Stimulated activated naive CD8-positive, alpha-beta T cell treated with anti-CD3 and anti-CD28 coated beads, Interleukin-15, Interleukin-2, amounts not matched to agents 100 U/mL and 50 U/mL, for 24 hours (primary cell): ENCODE results near the gene STK11IP.

Source experiments
- ATAC-seq: fragments of 150-1000 bp; cut with Tn5 transposase; one replicate; pipeline ENCODE4 v1.10.0; 2021
- DNase-seq: peaks from one replicate; pipeline ENCODE4 v3.0.0; 2021

The STK11IP gene

DNA sequence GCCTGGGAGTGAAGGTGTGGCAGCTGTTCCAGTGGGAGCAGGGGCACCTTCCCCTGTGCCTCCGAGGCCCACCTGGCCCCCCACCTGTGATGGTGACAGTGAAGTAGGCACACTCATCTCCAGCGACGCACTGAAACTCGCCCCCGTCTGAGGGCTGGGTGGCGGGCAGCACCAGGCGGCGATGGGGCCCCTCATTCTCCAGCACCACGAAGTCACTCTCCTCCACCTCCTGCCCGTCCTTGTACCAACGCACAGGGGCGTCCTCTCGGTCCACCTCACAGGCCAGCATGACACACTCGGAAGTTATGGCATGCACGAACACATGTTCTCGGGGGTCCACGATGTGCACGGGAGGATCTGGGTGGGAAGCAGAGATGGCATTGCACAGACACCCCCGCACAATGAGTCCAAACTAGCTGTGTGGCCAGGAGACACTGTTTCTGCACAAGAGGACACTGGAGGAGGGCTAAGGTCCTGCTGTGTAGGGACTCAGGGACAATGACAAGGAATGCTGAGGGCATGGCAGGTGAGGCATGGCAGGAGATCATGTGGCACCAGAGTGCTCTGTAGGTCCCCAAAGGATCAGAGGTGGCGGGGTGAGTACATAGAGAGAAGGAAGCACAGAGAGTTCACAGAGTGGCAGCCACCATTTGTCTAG, 34.3 kb upstream of the STK11IP start:
- no peak for DNase-seq

GRCh38 chr2:219565130-219566080, 32.3 kb upstream of the STK11IP start:
- no peak for ATAC-seq

More for the DNA sequence above, 34.3 kb upstream of the STK11IP start:
- ATAC-seq: no peak

GRCh38 chr2:219566640-219567039, 31.0 kb upstream of the STK11IP start:
- no peak for DNase-seq
- ATAC-seq: no peak

More at GRCh38 chr2:219565130-219566080, 32.3 kb upstream of the STK11IP start:
- no peak for DNase-seq

GRCh38 chr2:219567131-219567530, 30.5 kb upstream of the STK11IP start:
- no peak for ATAC-seq
- DNase-seq: no peak

GRCh38 chr2:219567791-219568361, 29.8 kb upstream of the STK11IP start:
- DNase-seq (no peak), ATAC-seq (no peak)

DNA sequence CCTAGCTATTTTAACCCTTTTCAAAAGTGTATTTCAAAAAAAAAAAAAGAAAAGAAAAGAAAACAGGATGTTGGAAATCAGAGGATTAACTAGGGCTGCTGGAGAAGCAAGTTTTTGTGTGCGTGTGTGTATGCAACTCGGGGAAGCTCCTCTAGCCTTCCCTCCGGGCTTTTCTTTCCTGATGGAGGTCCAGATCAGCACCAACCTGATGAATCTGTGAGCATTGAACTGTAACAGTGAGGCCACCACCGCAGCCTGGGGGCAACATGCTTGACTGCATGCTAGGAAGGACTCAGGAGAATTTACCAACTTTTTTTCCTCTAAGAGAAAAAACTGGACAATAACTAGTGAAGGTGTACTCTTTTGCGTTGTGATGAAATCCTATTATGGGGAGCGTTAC, 28.6 kb upstream of the STK11IP start:
- DNase-seq: no peak
- ATAC-seq: no peak

- DNase-seq (no peak), ATAC-seq (no peak)
Measured at GRCh38 chr2:219569635-219570034, 28.0 kb upstream of the STK11IP start.

- DNase-seq (peak; percentile 16), ATAC-seq (peak; percentile 16)
Measured at GRCh38 chr2:219570194-219570923, 27.3 kb upstream of the STK11IP start.

DNA sequence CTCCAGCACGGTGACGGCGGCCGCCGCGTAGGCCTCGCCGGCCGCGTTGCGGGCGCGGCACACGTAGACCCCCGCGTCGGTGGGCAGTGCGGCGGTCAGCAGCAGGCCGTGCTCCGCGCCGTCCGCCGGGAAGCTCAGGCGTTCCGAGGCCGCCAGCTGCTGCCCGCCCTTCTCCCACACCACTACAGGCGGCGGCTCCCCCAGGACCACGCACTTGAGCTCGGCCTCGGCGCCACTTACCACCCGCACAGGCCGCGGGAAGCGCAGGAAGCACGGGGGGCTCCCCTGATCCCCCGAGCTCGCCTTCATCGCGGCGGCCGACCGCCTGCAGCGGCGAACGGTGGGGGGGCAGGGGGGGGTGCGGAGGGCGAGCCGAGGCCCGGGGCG, 26.7 kb upstream of the STK11IP start:
- DNase-seq (no peak), ATAC-seq (peak; percentile 2)

DNA sequence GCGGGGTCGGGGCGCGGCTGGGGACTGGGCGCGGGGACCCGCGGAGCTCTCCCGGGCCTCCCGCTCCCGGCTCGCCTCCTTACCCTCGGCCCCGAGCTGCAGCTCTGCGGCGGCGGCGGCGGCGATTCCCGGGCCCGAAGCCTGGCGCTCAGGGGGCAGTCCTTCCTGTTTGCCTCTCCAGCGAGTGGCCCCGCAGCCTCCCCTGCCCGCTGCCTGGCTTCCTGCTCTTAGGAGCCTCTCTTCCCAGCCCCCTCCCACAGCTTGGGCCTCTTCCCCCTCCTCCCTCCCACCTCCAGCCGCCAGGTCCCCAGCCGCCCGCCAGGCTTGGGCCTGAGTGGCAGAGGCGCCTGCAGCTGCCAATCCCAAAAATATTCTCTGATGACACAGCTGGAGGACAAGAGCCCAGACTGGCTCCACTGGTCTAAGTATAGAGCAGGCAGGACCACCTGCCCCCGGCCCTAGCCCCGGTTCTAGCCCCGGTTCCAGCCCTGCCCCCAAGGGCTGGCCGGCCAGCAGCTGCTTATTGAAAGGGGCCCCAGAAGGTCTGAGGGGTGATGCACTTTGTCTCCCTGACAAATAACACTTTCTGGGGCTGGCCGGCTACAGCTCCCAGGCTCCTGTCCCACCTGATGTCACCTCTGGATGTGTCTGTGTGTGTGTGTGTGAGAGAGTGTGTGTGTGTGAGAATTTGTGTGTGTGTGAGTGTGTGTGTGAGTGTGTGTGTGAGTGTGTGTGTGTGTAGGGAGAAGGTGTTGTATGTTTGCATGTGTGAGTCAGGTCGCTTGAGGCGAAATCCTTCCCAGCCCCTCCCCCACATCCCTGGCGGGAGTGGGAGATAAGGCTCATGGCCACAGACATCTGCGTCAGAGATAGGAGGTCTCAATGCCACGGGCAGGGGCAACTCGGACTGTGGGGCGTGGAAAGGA, 26.1 kb upstream of the STK11IP start, which contains the start of gene OBSL1:
OBSL1 (minus strand) TSS at position 229 of the 926 bp plus-strand sequence. CDS start 307 bp downstream, outside the sequence.
- no peak for ATAC-seq

GRCh38 chr2:219572237-219573001, 25.2 kb upstream of the STK11IP start, which contains the start of gene INHA:
INHA (plus strand) TSS chr2:219572310; CDS start chr2:219572375, 65 bp downstream.
- ATAC-seq: no peak

More for the DNA sequence above, 26.1 kb upstream of the STK11IP start, which contains the start of gene OBSL1:
- DNase-seq: peak; percentile 26

GRCh38 chr2:219573166-219573565, 24.5 kb upstream of the STK11IP start:
- DNase-seq (no peak), ATAC-seq (no peak)

More at GRCh38 chr2:219572237-219573001, 25.2 kb upstream of the STK11IP start, which contains the start of gene INHA:
- no peak for DNase-seq

- DNase-seq (no peak), ATAC-seq (no peak)
Measured at GRCh38 chr2:219574484-219575311, 23.0 kb upstream of the STK11IP start.

GRCh38 chr2:219575566-219576504, 21.8 kb upstream of the STK11IP start:
- ATAC-seq (no peak), DNase-seq (no peak)

GRCh38 chr2:219576505-219577388, 20.9 kb upstream of the STK11IP start:
- DNase-seq (no peak), ATAC-seq (no peak)

- DNase-seq (no peak), ATAC-seq (no peak)
Measured at GRCh38 chr2:219578811-219579613, 18.6 kb upstream of the STK11IP start.
